Ishikawa (cell line): ENCODE data around the gene NUTM1.

Source experiments
- CEBPB ChIP-seq: IDR thresholded peaks from 2 replicates; pipeline ENCODE4 v1.6.1; 2012
- CREB1 ChIP-seq: IDR thresholded peaks from 2 replicates; pipeline ENCODE4 v1.6.1; 2012; ENCODE audit warnings: low read depth
- EGR1 ChIP-seq: IDR thresholded peaks from 2 replicates; pipeline ENCODE4 v1.6.1; 2012
- EP300 ChIP-seq: IDR thresholded peaks from 2 replicates; pipeline ENCODE4 v1.6.1; 2012; ENCODE audit warnings: borderline replicate concordance
- FOXM1 ChIP-seq: IDR thresholded peaks from 2 replicates; pipeline ENCODE4 v1.6.1; 2012; ENCODE audit warnings: low read depth, borderline replicate concordance
- NFIC ChIP-seq: IDR thresholded peaks from 2 replicates; pipeline ENCODE4 v1.6.1; 2012
- RAD21 ChIP-seq: IDR thresholded peaks from 2 replicates; pipeline ENCODE4 v1.6.1; 2012; ENCODE audit warnings: low read depth
- TAF1 ChIP-seq: IDR thresholded peaks from 2 replicates; pipeline ENCODE4 v1.6.1; 2012; ENCODE audit warnings: low read depth, mild to moderate bottlenecking
- TCF12 ChIP-seq: IDR thresholded peaks from 2 replicates; pipeline ENCODE4 v1.6.1; 2012; ENCODE audit warnings: low read depth
- TEAD4 ChIP-seq: IDR thresholded peaks from 2 replicates; pipeline ENCODE4 v1.6.1; 2012
- YY1 ChIP-seq: IDR thresholded peaks from 2 replicates; pipeline ENCODE4 v1.6.1; 2012; ENCODE audit warnings: low read depth
- ZBTB7A ChIP-seq: IDR thresholded peaks from 2 replicates; pipeline ENCODE4 v1.6.1; 2012; ENCODE audit warnings: low read depth
- TF ChIP-seq, protein P1 (sequence below): IDR thresholded peaks from 2 replicates; pipeline ENCODE4 v1.6.1; 2012
- TF ChIP-seq, protein P2 (sequence below): IDR thresholded peaks from 2 replicates; pipeline ENCODE4 v1.6.1; 2012
- TF ChIP-seq, protein P3 (sequence below): IDR thresholded peaks from 2 replicates; pipeline ENCODE4 v1.6.1; 2012; ENCODE audit warnings: low read depth, mild to moderate bottlenecking

Gene NUTM1

DNA sequence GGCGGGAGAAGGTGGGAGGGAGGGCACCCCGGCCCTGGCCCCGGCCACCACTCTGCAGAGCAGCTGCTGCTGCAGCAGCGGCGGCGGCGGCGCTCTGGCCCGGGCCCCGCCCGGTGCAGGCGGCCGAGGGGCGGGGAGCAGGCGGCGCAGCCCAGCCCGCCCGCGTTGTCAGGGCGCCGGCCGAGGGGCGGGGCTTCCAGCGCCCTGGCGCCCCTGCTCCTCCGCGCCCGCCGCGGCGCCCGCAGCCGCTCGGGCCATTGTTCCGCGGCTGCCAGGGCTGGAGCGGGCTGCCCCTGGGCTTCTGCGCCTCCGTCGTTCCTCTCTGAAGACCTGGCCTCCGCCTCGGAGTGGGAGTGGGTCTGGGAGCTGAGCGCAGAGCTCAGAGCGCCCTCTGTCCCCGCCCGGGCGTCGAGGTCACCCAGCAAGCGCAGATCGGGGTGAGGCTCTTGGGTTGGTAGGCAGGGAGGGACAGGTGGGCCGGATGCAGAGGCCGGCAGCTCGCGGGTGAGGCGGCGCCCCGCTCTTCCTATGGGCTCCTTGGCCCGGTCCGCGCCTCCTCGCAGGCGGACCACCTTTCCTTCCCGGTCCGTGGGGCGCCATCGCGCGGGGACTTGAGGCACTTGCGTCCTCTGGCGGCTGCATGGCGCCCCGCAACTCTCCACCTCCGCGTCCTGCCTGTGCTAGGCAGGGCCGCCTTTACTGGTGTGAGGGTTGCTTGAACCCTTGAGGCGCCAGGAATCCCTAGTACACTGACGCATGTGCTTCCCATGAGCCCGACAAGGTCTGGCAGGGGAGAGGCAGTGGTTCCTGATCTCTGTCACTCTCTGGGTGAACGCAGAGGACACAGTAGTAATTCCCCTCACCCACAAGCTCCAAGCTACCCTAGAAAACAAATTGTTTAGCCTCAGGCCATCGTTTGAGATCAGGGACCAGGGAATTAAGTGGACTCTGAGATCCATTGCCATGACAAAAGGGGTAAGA lies 24.3 kb downstream of the NUTM1 start, which contains the start of gene LPCAT4:
LPCAT4 (minus strand) TSS at position 96 of the 981 bp plus-strand sequence. CDS start 96 bp downstream, outside the sequence.
- peak; percentile 33; the same call in 1 of the 2 replicates for TF ChIP-seq EP300
- TF ChIP-seq NFIC = 0 out of 2 replicates have a peak, but pooled peaks have one; percentile 3
- 0 out of 2 replicates have a peak, but pooled peaks have one; percentile 2 for TF ChIP-seq YY1
- TF ChIP-seq CEBPB = no peak
- TF ChIP-seq TCF12 = no peak
- TF ChIP-seq, protein P1, sequence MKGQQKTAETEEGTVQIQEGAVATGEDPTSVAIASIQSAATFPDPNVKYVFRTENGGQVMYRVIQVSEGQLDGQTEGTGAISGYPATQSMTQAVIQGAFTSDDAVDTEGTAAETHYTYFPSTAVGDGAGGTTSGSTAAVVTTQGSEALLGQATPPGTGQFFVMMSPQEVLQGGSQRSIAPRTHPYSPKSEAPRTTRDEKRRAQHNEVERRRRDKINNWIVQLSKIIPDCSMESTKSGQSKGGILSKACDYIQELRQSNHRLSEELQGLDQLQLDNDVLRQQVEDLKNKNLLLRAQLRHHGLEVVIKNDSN = no peak
- TF ChIP-seq CREB1 = no peak
- TF ChIP-seq, protein P2, sequence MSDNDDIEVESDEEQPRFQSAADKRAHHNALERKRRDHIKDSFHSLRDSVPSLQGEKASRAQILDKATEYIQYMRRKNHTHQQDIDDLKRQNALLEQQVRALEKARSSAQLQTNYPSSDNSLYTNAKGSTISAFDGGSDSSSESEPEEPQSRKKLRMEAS = peak; percentile 71
- TF ChIP-seq, protein P3, sequence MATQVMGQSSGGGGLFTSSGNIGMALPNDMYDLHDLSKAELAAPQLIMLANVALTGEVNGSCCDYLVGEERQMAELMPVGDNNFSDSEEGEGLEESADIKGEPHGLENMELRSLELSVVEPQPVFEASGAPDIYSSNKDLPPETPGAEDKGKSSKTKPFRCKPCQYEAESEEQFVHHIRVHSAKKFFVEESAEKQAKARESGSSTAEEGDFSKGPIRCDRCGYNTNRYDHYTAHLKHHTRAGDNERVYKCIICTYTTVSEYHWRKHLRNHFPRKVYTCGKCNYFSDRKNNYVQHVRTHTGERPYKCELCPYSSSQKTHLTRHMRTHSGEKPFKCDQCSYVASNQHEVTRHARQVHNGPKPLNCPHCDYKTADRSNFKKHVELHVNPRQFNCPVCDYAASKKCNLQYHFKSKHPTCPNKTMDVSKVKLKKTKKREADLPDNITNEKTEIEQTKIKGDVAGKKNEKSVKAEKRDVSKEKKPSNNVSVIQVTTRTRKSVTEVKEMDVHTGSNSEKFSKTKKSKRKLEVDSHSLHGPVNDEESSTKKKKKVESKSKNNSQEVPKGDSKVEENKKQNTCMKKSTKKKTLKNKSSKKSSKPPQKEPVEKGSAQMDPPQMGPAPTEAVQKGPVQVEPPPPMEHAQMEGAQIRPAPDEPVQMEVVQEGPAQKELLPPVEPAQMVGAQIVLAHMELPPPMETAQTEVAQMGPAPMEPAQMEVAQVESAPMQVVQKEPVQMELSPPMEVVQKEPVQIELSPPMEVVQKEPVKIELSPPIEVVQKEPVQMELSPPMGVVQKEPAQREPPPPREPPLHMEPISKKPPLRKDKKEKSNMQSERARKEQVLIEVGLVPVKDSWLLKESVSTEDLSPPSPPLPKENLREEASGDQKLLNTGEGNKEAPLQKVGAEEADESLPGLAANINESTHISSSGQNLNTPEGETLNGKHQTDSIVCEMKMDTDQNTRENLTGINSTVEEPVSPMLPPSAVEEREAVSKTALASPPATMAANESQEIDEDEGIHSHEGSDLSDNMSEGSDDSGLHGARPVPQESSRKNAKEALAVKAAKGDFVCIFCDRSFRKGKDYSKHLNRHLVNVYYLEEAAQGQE = no peak
- peak; percentile 13; the same call in 1 of the 2 replicates for TF ChIP-seq TAF1
- peak; percentile 59; the same call in 1 of the 2 replicates for TF ChIP-seq RAD21

DNA sequence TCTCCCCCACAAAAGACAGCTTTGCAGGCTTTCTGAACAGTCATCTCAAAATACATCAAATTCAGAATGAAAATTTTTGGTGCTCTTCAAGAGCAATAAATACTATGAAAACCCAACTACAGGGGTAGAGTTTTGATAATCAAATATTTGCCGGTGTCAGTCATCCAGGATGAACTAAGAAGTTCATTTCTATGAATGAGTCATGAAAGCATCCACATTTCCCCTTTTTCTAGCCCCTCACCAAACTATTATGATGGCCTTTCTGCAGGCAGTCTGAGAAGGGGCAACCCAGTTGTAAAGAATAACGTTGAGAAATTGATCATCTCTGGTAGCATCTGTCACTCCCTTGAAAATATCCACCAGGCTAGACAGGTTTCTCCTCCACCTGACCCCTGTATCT lies 27.0 kb downstream of the NUTM1 start:
- TF ChIP-seq EP300 = no peak
- TF ChIP-seq, protein P2 = no peak
- TF ChIP-seq NFIC = no peak
- no peak for TF ChIP-seq CEBPB
- no peak for TF ChIP-seq TAF1
- TF ChIP-seq EGR1 = no peak
- TF ChIP-seq ZBTB7A = no peak
- TF ChIP-seq, protein P1 = no peak
- no peak for TF ChIP-seq TEAD4
- no peak for TF ChIP-seq YY1
- no peak for TF ChIP-seq RAD21
- TF ChIP-seq FOXM1 = no peak
- TF ChIP-seq CREB1 = no peak
- no peak for TF ChIP-seq TCF12
- TF ChIP-seq, protein P3 = no peak

DNA sequence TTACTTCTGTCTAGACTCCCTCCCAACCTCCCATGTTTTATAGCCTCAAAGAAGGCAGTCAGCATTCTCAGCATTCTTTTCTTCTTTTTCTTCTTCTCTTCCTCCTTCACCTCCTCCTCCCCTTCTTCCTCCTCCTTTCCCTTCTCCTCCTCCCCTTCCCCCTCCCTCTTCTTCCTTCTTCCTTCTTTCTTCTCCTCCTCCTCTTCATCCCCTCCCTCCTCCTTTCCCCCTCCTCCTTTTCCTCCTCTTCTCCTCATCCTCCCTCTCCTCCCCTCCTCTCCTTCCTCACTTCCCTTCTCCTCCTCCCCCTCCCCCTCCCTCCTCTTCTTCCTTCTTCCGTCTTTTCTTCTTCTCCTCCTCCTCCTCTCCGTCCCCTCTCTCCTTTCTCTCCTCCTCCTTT lies 27.5 kb downstream of the NUTM1 start:
- TF ChIP-seq TEAD4 (no peak), ZBTB7A (no peak), NFIC (no peak), YY1 (no peak), CREB1 (no peak), TAF1 (no peak), RAD21 (no peak), CEBPB (no peak), EGR1 (no peak), TCF12 (no peak), FOXM1 (no peak), EP300 (no peak)
- TF ChIP-seq, protein P2 = no peak
- TF ChIP-seq, protein P3 = no peak
- TF ChIP-seq, protein P1 = no peak
